Right lung (tissue), 5 donors: ENCODE measurements around the gene SLC15A2. TPM values are rescaled to one million over a fixed set of nuclear protein-coding genes. Genes with fewer than 3 reads are reported as not detected.

Experiments
- DNase-seq, 2 donors: peaks; one replicate each; pipeline ENCODE4 v3.0.0-alpha.2; 2013
- polyA plus RNA-seq, 5 donors: library from polyadenylated mRNA; unstranded; fragments of 120-200 nt; gene quantifications; one replicate each; pipeline versions ENCODE4 v1.2.1 to v1.2.3, GENCODE V29; 2013; ENCODE audit warnings: inconsistent platforms in 1 of 5, low replicate concordance in 1 of 5; ENCODE audit not compliant: insufficient read length in 5 of 5, insufficient read depth in 1 of 5

Gene SLC15A2
- polyA plus RNA-seq, 5 donors: 13.4 to 29.5 (median 26.0) TPM

GRCh38 chr3:121979734-121980449 is 85.7 kb downstream of the SLC15A2 start:
- no peak for DNase-seq

- DNase-seq: no peak
These were observed 86.2 kb downstream of the SLC15A2 start for GRCh38 chr3:121980450-121980796.

- DNase-seq: no peak
These were observed 87.3 kb downstream of the SLC15A2 start for GRCh38 chr3:121981473-121981872.

GRCh38 chr3:121985846-121986245 is 91.6 kb downstream of the SLC15A2 start:
- DNase-seq: no peak

- DNase-seq: no peak
These were observed 93.9 kb downstream of the SLC15A2 start for GRCh38 chr3:121988146-121988545.

- no peak for DNase-seq
These were observed 95.7 kb downstream of the SLC15A2 start for GRCh38 chr3:121989943-121990342.

- no peak for DNase-seq
These were observed 98.7 kb downstream of the SLC15A2 start for GRCh38 chr3:121992601-121993560.

Other genes with a start within 250 kb of the SLC15A2 start
- gene HCLS1, start 233.5 kb upstream of the SLC15A2 start, polyA plus RNA-seq: 1 to 10 TPM; 6.4 to 9.1 (median 7.5) TPM
- gene GOLGB1, start 144.7 kb upstream of the SLC15A2 start, polyA plus RNA-seq: 10 to 100 TPM; 56.3 to 75.4 (median 71.1) TPM
- gene IQCB1, start 59.3 kb upstream of the SLC15A2 start, polyA plus RNA-seq: 10 to 100 TPM; 31.0 to 49.7 (median 40.3) TPM
- gene EAF2, start 59.2 kb upstream of the SLC15A2 start, polyA plus RNA-seq: 1 to 10 TPM; 3.6 to 5.2 (median 4.0) TPM
- 1 to 10 TPM; 4.2 to 6.7 (median 4.7) TPM for gene ILDR1, start 127.8 kb downstream of the SLC15A2 start, polyA plus RNA-seq
- gene CD86, start 161.0 kb downstream of the SLC15A2 start, polyA plus RNA-seq: 1 to 10 TPM; 2.1 to 4.3 (median 3.3) TPM